Keratinocyte (primary cell): Measurements from ENCODE around the gene SPDYE4. TPM values are rescaled to one million over a fixed set of nuclear protein-coding genes. Genes with fewer than 3 reads are reported as not detected.

Experiments used
- DNase-seq: peaks from one replicate; pipeline ENCODE4 v3.0.0-alpha.2; 2011; ENCODE audit warnings: low read depth, missing footprints, low spot score
- FAIRE-seq: peaks from 2 replicates; lab custom pipeline; 2011; peaks lifted over from hg19 to GRCh38; lab: Jason Lieb, UNC
- H2AFZ ChIP-seq: 2 replicates; pipeline ENCODE4 v1.6.0; 2012; ENCODE audit warnings: low read length, control low read depth, inconsistent platforms; ENCODE audit not compliant: control insufficient read depth
- H3K27ac ChIP-seq: 2 replicates; pipeline ENCODE4 v1.5.1; 2011; ENCODE audit warnings: low read length; ENCODE audit not compliant: control insufficient read depth, insufficient read depth
- H3K27me3 ChIP-seq: 3 replicates; pipeline ENCODE4 v1.6.0; 2011; ENCODE audit warnings: low read length; ENCODE audit not compliant: control insufficient read depth, insufficient read depth; ENCODE audit errors: extremely low read depth
- H3K36me3 ChIP-seq, 2 experiments: 2 replicates in 1 of 2; 3 replicates in 1 of 2; pipeline ENCODE4 v1.5.1; 2011; ENCODE audit warnings: low read length in 2 of 2, mild to moderate bottlenecking in 1 of 2; ENCODE audit not compliant: control insufficient read depth in 2 of 2, insufficient read depth in 2 of 2; ENCODE audit errors: extremely low read depth in 1 of 2
- H3K4me1 ChIP-seq: 3 replicates; pipeline ENCODE4 v1.5.1; 2011; ENCODE audit warnings: low read length; ENCODE audit not compliant: control insufficient read depth, insufficient read depth; ENCODE audit errors: extremely low read depth
- H3K4me2 ChIP-seq: 3 replicates; pipeline ENCODE4 v1.6.0; 2011; ENCODE audit warnings: low read depth, low read length; ENCODE audit not compliant: control insufficient read depth, insufficient read depth; ENCODE audit errors: extremely low read depth
- H3K4me3 ChIP-seq, 3 experiments: fragments of 200-600 bp in 1 of 3; sonication (generic) in 1 of 3; 2 replicates in 2 of 3; 3 replicates in 1 of 3; pipeline ENCODE4 v1.5.1; 2011 to 2016; ENCODE audit warnings: low read length in 3 of 3, mild to moderate bottlenecking in 3 of 3, control low read depth in 2 of 3, inconsistent platforms in 1 of 3, low read depth in 1 of 3, mixed read lengths in 1 of 3, mixed run types in 1 of 3, moderate library complexity in 1 of 3; ENCODE audit not compliant: control insufficient read depth in 2 of 3, insufficient read depth in 2 of 3; ENCODE audit errors: extremely low read depth in 1 of 3
- H3K79me2 ChIP-seq: 2 replicates; pipeline ENCODE4 v1.6.0; 2012; ENCODE audit warnings: low read length; ENCODE audit not compliant: control insufficient read depth, insufficient read depth
- H3K9ac ChIP-seq: 3 replicates; pipeline ENCODE4 v1.6.0; 2011; ENCODE audit warnings: low read length; ENCODE audit not compliant: control insufficient read depth, insufficient read depth; ENCODE audit errors: extremely low read depth
- H3K9me1 ChIP-seq: 3 replicates; pipeline ENCODE4 v1.6.0; 2011; ENCODE audit warnings: low read length; ENCODE audit not compliant: control insufficient read depth, insufficient read depth; ENCODE audit errors: extremely low read depth
- H3K9me3 ChIP-seq: 2 replicates; pipeline ENCODE4 v1.5.1; 2012; ENCODE audit warnings: low read depth, low read length; ENCODE audit not compliant: control insufficient read depth
- H4K20me1 ChIP-seq: 3 replicates; pipeline ENCODE4 v1.6.0; 2011; ENCODE audit warnings: low read length; ENCODE audit not compliant: control insufficient read depth, insufficient read depth; ENCODE audit errors: extremely low read depth
- EZH2 ChIP-seq: IDR thresholded peaks from one replicate; pipeline ENCODE4 v1.6.1; 2012; ENCODE audit warnings: inconsistent platforms, mild to moderate bottlenecking, low read length, moderate library complexity
- dilution Hi-C: fragments of 300-500 bp; cut with MboI; formaldehyde crosslinking; loops from one replicate; pipeline ENCODE4 v1.7.0; 2020; ENCODE audit warnings: low sequenced_read_pairs; ENCODE audit not compliant: extremely low pct_ligation_motif_present
- polyA plus RNA-seq, 5 experiments: library from polyadenylated mRNA; depleted of rRNA in 3 of 5; stranded (reverse) in 3 of 5; stranded (forward) in 1 of 5; unstranded in 1 of 5; fragments of >200 nt; gene quantifications; 1 replicate in 1 of 5; 2 replicates in 3 of 5; 3 replicates in 1 of 5; pipeline versions ENCODE4 v1.2.1 to v1.2.3, GENCODE V29; 2011 to 2012; ENCODE audit warnings: missing spikeins in 2 of 5, low read depth in 1 of 5, low replicate concordance in 1 of 5
- TF ChIP-seq, protein P1 (sequence below), 3 experiments: IDR thresholded peaks in 1 of 3; conservative IDR thresholded peaks in 1 of 3; optimal IDR thresholded peaks in 1 of 3; 2 replicates in 2 of 3; 3 replicates in 1 of 3; pipeline versions ENCODE3 to v1.5.1; 2011; ENCODE audit warnings: low read length in 3 of 3, mild to moderate bottlenecking in 3 of 3, moderate library complexity in 2 of 3, control low read depth in 1 of 3, inconsistent platforms in 1 of 3; ENCODE audit not compliant: insufficient read depth in 2 of 3; ENCODE audit errors: extremely low read depth in 1 of 3

Gene SPDYE4
- polyA plus RNA-seq, 1 donor (not counting 4 experiments of a cell fraction or from before 2014, with no cell fraction given) = not detected

DNA sequence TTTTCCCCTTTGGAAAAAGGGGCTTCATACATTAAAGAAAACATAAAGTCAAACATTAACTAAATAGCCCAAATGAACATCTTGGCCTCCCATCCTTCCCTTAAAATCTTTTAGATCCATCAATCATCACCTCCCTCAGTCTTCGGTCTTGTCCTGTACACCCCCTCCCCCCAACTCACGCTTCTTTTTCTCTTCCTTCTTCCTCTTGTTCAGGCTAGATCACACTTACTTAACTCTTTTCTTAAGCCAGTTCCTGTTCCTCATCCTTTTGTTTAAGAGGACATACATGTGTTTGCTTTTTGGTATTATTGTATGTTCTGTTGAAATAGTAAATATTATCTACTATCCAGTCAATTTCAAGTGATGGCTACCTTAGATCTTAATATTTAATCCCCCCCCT, 35.3 kb upstream of the SPDYE4 start:
- Histone ChIP-seq H3K4me2 (no peak overlapping the region), H3K4me3 (no peak overlapping the region), H3K27ac (no peak overlapping the region), H3K9me1 (no peaks in the 10 kb centered on the region), H3K9me3 (peaks cover 3% of the 10 kb centered on the region), H3K4me1 (no peaks in the 10 kb centered on the region), H3K9ac (no peak overlapping the region), H2AFZ (no peak overlapping the region), H4K20me1 (no peaks in the 10 kb centered on the region), H3K36me3 (no peaks in the 10 kb centered on the region), H3K27me3 (peaks cover 7% of the 10 kb centered on the region), H3K79me2 (no peaks in the 10 kb centered on the region)
- FAIRE-seq = no peak
- no peak for DNase-seq
- TF ChIP-seq, protein P1, sequence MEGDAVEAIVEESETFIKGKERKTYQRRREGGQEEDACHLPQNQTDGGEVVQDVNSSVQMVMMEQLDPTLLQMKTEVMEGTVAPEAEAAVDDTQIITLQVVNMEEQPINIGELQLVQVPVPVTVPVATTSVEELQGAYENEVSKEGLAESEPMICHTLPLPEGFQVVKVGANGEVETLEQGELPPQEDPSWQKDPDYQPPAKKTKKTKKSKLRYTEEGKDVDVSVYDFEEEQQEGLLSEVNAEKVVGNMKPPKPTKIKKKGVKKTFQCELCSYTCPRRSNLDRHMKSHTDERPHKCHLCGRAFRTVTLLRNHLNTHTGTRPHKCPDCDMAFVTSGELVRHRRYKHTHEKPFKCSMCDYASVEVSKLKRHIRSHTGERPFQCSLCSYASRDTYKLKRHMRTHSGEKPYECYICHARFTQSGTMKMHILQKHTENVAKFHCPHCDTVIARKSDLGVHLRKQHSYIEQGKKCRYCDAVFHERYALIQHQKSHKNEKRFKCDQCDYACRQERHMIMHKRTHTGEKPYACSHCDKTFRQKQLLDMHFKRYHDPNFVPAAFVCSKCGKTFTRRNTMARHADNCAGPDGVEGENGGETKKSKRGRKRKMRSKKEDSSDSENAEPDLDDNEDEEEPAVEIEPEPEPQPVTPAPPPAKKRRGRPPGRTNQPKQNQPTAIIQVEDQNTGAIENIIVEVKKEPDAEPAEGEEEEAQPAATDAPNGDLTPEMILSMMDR (optimal IDR thresholded peaks at IDR 0.05 in 1 of 3, IDR thresholded peaks at IDR 0.05 in 1 of 3, conservative IDR thresholded peaks at IDR 0.05 in 1 of 3; ENCODE audit: extremely low read depth in 1 of 3, insufficient read depth in 2 of 3, low read length in 3 of 3) = no peak
- no peak for TF ChIP-seq EZH2
- dilution Hi-C loops = no loop called here

DNA sequence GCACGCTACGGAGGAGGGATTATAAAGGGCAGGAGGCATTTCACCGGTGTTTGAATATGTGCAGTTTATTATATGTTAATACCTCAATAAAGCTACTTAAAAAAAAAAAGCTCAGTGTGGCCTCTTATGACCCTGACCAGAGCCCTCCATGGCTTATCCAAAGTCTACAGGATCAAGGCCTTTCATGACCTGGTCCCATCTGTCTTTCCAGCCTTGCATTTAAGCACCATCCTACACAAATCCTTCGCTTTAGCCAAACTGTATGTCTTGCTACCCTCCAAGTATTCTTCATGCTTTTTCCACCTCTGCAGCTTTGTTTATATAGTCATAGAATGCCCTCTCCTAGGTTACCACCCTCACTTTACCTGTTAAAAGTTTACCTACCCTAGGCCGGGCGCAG, 34.3 kb upstream of the SPDYE4 start:
- no peaks in the 10 kb centered on the region for H3K4me1 ChIP-seq
- H3K9ac ChIP-seq = no peak overlapping the region
- H3K27ac ChIP-seq = no peak overlapping the region
- dilution Hi-C loops = no loop called here
- no peak for DNase-seq
- peaks cover 3% of the 10 kb centered on the region for H3K9me3 ChIP-seq
- no peaks in the 10 kb centered on the region for H3K36me3 ChIP-seq
- H3K27me3 ChIP-seq = peaks cover 1% of the 10 kb centered on the region
- H3K4me2 ChIP-seq = no peak overlapping the region
- H3K79me2 ChIP-seq = no peaks in the 10 kb centered on the region
- H2AFZ ChIP-seq = no peak overlapping the region
- H3K9me1 ChIP-seq = no peaks in the 10 kb centered on the region
- H3K4me3 ChIP-seq = no peak overlapping the region
- FAIRE-seq = no peak
- TF ChIP-seq, protein P1 (optimal IDR thresholded peaks at IDR 0.05 in 1 of 3, IDR thresholded peaks at IDR 0.05 in 1 of 3, conservative IDR thresholded peaks at IDR 0.05 in 1 of 3; ENCODE audit: extremely low read depth in 1 of 3, insufficient read depth in 2 of 3, low read length in 3 of 3) = no peak
- no peak for TF ChIP-seq EZH2
- H4K20me1 ChIP-seq = no peaks in the 10 kb centered on the region
